Subcutaneous abdominal adipose tissue (tissue), 5 donors: ENCODE data around the gene RPP38.

Source experiments
- H3K27ac ChIP-seq: one replicate; pipeline ENCODE4 v1.7.0; 2013; ENCODE audit warnings: low read depth, mild to moderate bottlenecking, inconsistent platforms, low read length, moderate library complexity
- H3K27me3 ChIP-seq, 5 donors: one replicate each; pipeline ENCODE4 v1.7.0; 2013; ENCODE audit warnings: low read length in 5 of 5, inconsistent platforms in 1 of 5; ENCODE audit not compliant: control insufficient read depth in 5 of 5, insufficient read depth in 4 of 5
- H3K36me3 ChIP-seq, 5 donors: one replicate each; pipeline ENCODE4 v1.7.0; 2013; ENCODE audit warnings: low read length in 5 of 5; ENCODE audit not compliant: control insufficient read depth in 5 of 5, insufficient read depth in 5 of 5
- H3K4me1 ChIP-seq, 5 donors: one replicate each; pipeline ENCODE4 v1.7.0; 2013; ENCODE audit warnings: low read length in 5 of 5, mild to moderate bottlenecking in 3 of 5, moderate library complexity in 1 of 5; ENCODE audit not compliant: control insufficient read depth in 5 of 5, insufficient read depth in 5 of 5
- H3K4me3 ChIP-seq, 5 donors: one replicate each; pipeline ENCODE4 v1.7.0; 2013; ENCODE audit warnings: low read length in 5 of 5, low read depth in 1 of 5
- H3K9ac ChIP-seq, 5 donors: one replicate each; pipeline ENCODE4 v1.7.0; 2013; ENCODE audit warnings: low read length in 5 of 5, mild to moderate bottlenecking in 4 of 5, moderate library complexity in 3 of 5
- H3K9me3 ChIP-seq, 5 donors: one replicate each; pipeline ENCODE4 v1.7.0; 2013; ENCODE audit warnings: low read length in 5 of 5; ENCODE audit not compliant: control insufficient read depth in 5 of 5
- donor health status: healthy.
- donor health status: healthy.
- donor health status: healthy.
- donor health status: healthy.
- donor health status: healthy.

RPP38 gene

GRCh38 chr10:15103513-15103912 lies 6.4 kb downstream of the RPP38 start:
- Histone ChIP-seq H3K9ac (no peak overlapping the region), H3K27me3 (no peaks in the 10 kb centered on the region), H3K27ac (no peak overlapping the region), H3K4me3 (no peak overlapping the region), H3K4me1 (peaks cover 0 to 22% (median 9%) of the 10 kb centered on the region in 5 donors), H3K9me3 (no peaks in the 10 kb centered on the region), H3K36me3 (peaks cover 16 to 58% (median 37%) of the 10 kb centered on the region in 5 donors)

- Histone ChIP-seq H3K27ac (no peak overlapping the region), H3K27me3 (no peaks in the 10 kb centered on the region), H3K4me1 (peaks cover 0 to 5% (median 3%) of the 10 kb centered on the region in 5 donors), H3K9ac (peak overlapping the region in 1 of 5 donors; percentile 25), H3K9me3 (no peaks in the 10 kb centered on the region), H3K36me3 (peaks cover 24 to 77% (median 57%) of the 10 kb centered on the region in 5 donors), H3K4me3 (peak overlapping the region in 1 of 5 donors; percentile 29)
Measured at GRCh38 chr10:15106352-15107013, 9.3 kb downstream of the RPP38 start.

DNA sequence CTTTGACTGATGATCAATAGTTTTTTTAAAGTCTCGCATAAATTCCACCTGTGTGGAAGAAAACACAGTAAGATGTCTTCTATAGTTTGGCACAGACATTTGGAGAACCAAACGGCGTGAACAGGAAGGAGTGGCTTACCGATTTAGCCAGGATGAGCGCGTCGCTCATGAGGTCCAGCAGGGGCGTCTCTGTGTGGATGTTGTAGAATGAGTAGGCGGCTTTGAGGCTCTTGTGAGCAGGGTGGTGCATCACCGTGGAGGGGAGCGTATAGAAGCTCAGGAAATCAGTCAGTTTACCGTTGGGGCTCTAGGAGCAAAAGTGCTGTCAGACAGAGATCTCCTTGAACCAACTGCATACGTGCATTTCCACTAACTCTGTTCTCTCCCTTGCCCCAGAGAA lies 15.5 kb downstream of the RPP38 start:
- no peak overlapping the region for H3K9ac ChIP-seq
- no peaks in the 10 kb centered on the region for H3K9me3 ChIP-seq
- H3K36me3 ChIP-seq: peaks cover 36 to 65% (median 54%) of the 10 kb centered on the region in 5 donors
- H3K27me3 ChIP-seq: no peaks in the 10 kb centered on the region
- H3K4me3 ChIP-seq: no peak overlapping the region
- H3K27ac ChIP-seq: no peak overlapping the region
- no peaks in the 10 kb centered on the region for H3K4me1 ChIP-seq

- Histone ChIP-seq H3K9ac (no peak overlapping the region), H3K9me3 (no peaks in the 10 kb centered on the region), H3K4me3 (no peak overlapping the region), H3K27ac (no peak overlapping the region), H3K27me3 (no peaks in the 10 kb centered on the region), H3K36me3 (peaks cover 37 to 66% (median 54%) of the 10 kb centered on the region in 5 donors), H3K4me1 (no peaks in the 10 kb centered on the region)
Measured at GRCh38 chr10:15113766-15114165, 16.6 kb downstream of the RPP38 start.

DNA sequence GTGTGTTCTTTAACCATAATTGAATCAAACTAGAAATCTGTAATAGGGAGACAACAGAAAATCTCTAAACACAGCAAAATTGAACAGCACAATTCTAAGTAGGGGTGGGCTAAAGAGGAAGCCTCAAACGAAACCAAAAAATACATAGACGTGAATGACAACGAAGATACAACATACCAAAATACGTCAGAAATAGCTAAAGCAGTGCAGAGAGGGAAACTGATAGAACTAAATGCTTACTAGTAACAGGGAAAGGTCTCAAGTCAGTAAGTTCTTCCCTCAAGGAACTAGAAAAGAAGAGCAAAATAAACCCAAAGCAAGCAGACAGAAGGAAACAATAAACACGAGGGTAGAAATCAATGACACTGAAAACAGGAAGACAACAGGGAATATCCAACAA lies 19.1 kb downstream of the RPP38 start:
- H3K36me3 ChIP-seq: peaks cover 45 to 67% (median 57%) of the 10 kb centered on the region in 5 donors
- no peaks in the 10 kb centered on the region for H3K9me3 ChIP-seq
- H3K27me3 ChIP-seq: no peaks in the 10 kb centered on the region
- H3K9ac ChIP-seq: no peak overlapping the region
- H3K27ac ChIP-seq: no peak overlapping the region
- no peak overlapping the region for H3K4me3 ChIP-seq
- H3K4me1 ChIP-seq: no peaks in the 10 kb centered on the region

- no peak overlapping the region for H3K27ac ChIP-seq
- H3K27me3 ChIP-seq: no peaks in the 10 kb centered on the region
- H3K4me3 ChIP-seq: no peak overlapping the region
- H3K4me1 ChIP-seq: no peaks in the 10 kb centered on the region
- peaks cover 46 to 71% (median 50%) of the 10 kb centered on the region in 5 donors for H3K36me3 ChIP-seq
- H3K9ac ChIP-seq: no peak overlapping the region
- H3K9me3 ChIP-seq: no peaks in the 10 kb centered on the region
Measured at GRCh38 chr10:15118615-15119014, 21.5 kb downstream of the RPP38 start.

- no peak overlapping the region for H3K9ac ChIP-seq
- peaks cover 47 to 78% (median 59%) of the 10 kb centered on the region in 5 donors for H3K36me3 ChIP-seq
- no peaks in the 10 kb centered on the region for H3K27me3 ChIP-seq
- H3K4me1 ChIP-seq: no peaks in the 10 kb centered on the region
- H3K27ac ChIP-seq: no peak overlapping the region
- no peaks in the 10 kb centered on the region for H3K9me3 ChIP-seq
- no peak overlapping the region for H3K4me3 ChIP-seq
Measured at GRCh38 chr10:15120523-15120922, 23.4 kb downstream of the RPP38 start.

DNA sequence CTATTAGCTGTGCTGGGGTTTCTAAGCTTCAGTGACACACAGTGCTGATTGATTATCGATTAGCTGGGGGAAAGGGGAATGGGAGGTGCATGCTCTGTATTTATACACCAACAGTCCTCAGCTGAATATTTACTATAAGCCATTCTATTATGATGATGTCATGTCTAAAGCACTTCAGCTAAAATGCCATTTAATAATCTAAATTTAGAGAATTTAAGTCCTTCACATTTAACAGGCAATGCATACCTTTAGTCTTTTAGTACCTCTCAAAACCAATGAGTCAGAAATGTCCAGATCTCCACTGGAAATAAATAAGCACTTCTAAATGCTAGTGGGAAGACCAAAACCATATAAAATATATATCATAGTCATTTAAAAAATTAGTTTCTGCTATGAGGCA lies 24.6 kb downstream of the RPP38 start:
- no peaks in the 10 kb centered on the region for H3K4me1 ChIP-seq
- H3K9me3 ChIP-seq: no peaks in the 10 kb centered on the region
- no peaks in the 10 kb centered on the region for H3K27me3 ChIP-seq
- no peak overlapping the region for H3K4me3 ChIP-seq
- no peak overlapping the region for H3K27ac ChIP-seq
- peaks cover 42 to 80% (median 62%) of the 10 kb centered on the region in 5 donors for H3K36me3 ChIP-seq
- H3K9ac ChIP-seq: no peak overlapping the region

GRCh38 chr10:15122477-15123030 lies 25.4 kb downstream of the RPP38 start:
- no peak overlapping the region for H3K9ac ChIP-seq
- no peak overlapping the region for H3K4me3 ChIP-seq
- no peaks in the 10 kb centered on the region for H3K9me3 ChIP-seq
- H3K36me3 ChIP-seq: peaks cover 40 to 79% (median 58%) of the 10 kb centered on the region in 5 donors
- H3K4me1 ChIP-seq: no peaks in the 10 kb centered on the region
- H3K27ac ChIP-seq: no peak overlapping the region
- H3K27me3 ChIP-seq: no peaks in the 10 kb centered on the region

DNA sequence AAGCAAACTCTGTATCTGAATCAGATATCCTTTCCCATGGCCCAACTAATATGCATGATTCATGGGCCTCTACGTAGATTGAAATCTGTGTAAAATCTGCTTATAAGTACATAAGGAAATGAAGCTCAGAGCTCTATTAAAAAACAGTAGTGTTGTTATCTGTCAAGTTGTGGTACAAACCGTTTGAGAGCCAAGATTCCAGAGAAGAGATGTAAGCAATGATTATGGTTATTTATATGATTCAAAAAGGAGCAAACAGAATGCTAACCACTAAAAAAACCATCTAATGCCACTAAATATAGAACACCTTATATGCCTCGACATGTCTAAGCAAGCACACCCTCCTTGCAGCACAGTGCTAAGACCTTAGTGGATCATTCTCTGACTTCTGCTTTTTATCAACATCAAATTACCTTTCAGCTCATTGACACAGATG lies 26.6 kb downstream of the RPP38 start:
- H3K9me3 ChIP-seq: no peaks in the 10 kb centered on the region
- H3K4me3 ChIP-seq: no peak overlapping the region
- no peak overlapping the region for H3K27ac ChIP-seq
- peaks cover 39 to 75% (median 55%) of the 10 kb centered on the region in 5 donors for H3K36me3 ChIP-seq
- H3K4me1 ChIP-seq: peaks cover 0 to 3% (median 0%) of the 10 kb centered on the region in 5 donors
- no peak overlapping the region for H3K9ac ChIP-seq
- H3K27me3 ChIP-seq: no peaks in the 10 kb centered on the region
